Prostate gland (tissue), 2 donors: ENCODE data around the gene SIM1. TPM values are rescaled to one million over a fixed set of nuclear protein-coding genes. Genes with fewer than 3 reads are reported as not detected.

Experiments
- DNase-seq: peaks from one replicate; pipeline ENCODE4 v3.0.0-alpha.2; 2019; ENCODE audit warnings: low spot score
- H3K27ac ChIP-seq, 2 donors: fragments of 200-600 bp; sonication (generic); 2 replicates each; pipeline ENCODE4 v1.5.1; 2017 to 2019
- H3K27me3 ChIP-seq: fragments of 200-600 bp; sonication (generic); replicated peaks from 2 replicates; pipeline ENCODE4 v1.5.1; 2019; ENCODE audit not compliant: insufficient read depth
- H3K36me3 ChIP-seq, 2 donors: fragments of 200-600 bp; sonication (generic); 1 replicate in 1 of 2; 2 replicates in 1 of 2; pipeline versions ENCODE4 v1.5.1 to v1.8.1; 2017 to 2019
- H3K4me1 ChIP-seq: fragments of 200-600 bp; sonication (generic); replicated peaks from 2 replicates; pipeline ENCODE4 v1.5.1; 2019
- H3K4me3 ChIP-seq, 2 donors: fragments of 200-600 bp; sonication (generic); 2 replicates each; pipeline ENCODE4 v1.5.1; 2017 to 2019
- H3K9me3 ChIP-seq: fragments of 200-600 bp; sonication (generic); 2 replicates; pipeline ENCODE4 v1.5.1; 2017
- CTCF ChIP-seq, 4 experiments: fragments of 200-600 bp in 2 of 4; fragments of 450-650 bp in 2 of 4; sonication (generic) in 2 of 4; IDR thresholded peaks; 1 replicate in 3 of 4; 2 replicates in 1 of 4; pipeline ENCODE4 v1.5.1; 2016 to 2019; ENCODE audit warnings: antibody characterized with exemption in 4 of 4, mild to moderate bottlenecking in 2 of 4, moderate library complexity in 2 of 4
- POLR2A ChIP-seq: fragments of 450-650 bp; IDR thresholded peaks from one replicate; pipeline ENCODE4 v1.6.1; 2016; ENCODE audit warnings: antibody characterized with exemption, mild to moderate bottlenecking
- POLR2AphosphoS5 ChIP-seq: sonication (generic); formaldehyde crosslinking; IDR thresholded peaks from one replicate; pipeline ENCODE4 v1.6.1; 2017; ENCODE audit warnings: antibody characterized with exemption
- WGBS: methylation state at CpG from one replicate; pipeline ENCODE4 v1.1.5; 2018; 5-methylcytosine and 5-hydroxymethylcytosine counted together
- intact Hi-C: fragments of 100-400 bp; cut with DNase I; formaldehyde crosslinking; loops from one replicate; pipeline ENCODE4 v1.14.2; 2022
- total RNA-seq, 2 donors: library from RNA; depleted of rRNA; stranded (reverse); fragments of >200 nt; gene quantifications; one replicate each; pipeline ENCODE4 v1.1.0, GENCODE V29; 2016

The SIM1 gene
- total RNA-seq, 2 donors from 2014 or later: 0.85 TPM; not detected in 1

GRCh38 chr6:100379386-100379785 lies 85.3 kb downstream of the SIM1 start:
- intact Hi-C loops: no loop called here
- no peak for DNase-seq
- TF ChIP-seq POLR2A (no peak), CTCF (IDR thresholded peaks at IDR 0.05) (no peak), POLR2AphosphoS5 (no peak)
- Histone ChIP-seq H3K27ac (no peak overlapping the region), H3K36me3 (no peaks in the 10 kb centered on the region), H3K4me3 (no peak overlapping the region), H3K27me3 (no peaks in the 10 kb centered on the region), H3K4me1 (no peaks in the 10 kb centered on the region), H3K9me3 (no peaks in the 10 kb centered on the region)
- WGBS: 86% methylated on average over 3 of the region's 3 CpGs

GRCh38 chr6:100378576-100378975 lies 86.1 kb downstream of the SIM1 start:
- DNase-seq: no peak
- Histone ChIP-seq H3K4me3 (no peak overlapping the region), H3K27me3 (no peaks in the 10 kb centered on the region), H3K4me1 (no peaks in the 10 kb centered on the region), H3K27ac (no peak overlapping the region), H3K36me3 (no peaks in the 10 kb centered on the region), H3K9me3 (no peaks in the 10 kb centered on the region)
- intact Hi-C loops: no loop called here
- WGBS: 40% methylated on average over 2 of the region's 2 CpGs
- TF ChIP-seq POLR2A (no peak), POLR2AphosphoS5 (no peak), CTCF (IDR thresholded peaks at IDR 0.05) (no peak)

GRCh38 chr6:100376103-100376502 lies 88.6 kb downstream of the SIM1 start:
- intact Hi-C loops: no loop called here
- TF ChIP-seq POLR2AphosphoS5 (no peak), POLR2A (no peak), CTCF (IDR thresholded peaks at IDR 0.05) (no peak)

GRCh38 chr6:100372326-100373091 lies 92.2 kb downstream of the SIM1 start:
- no peak for DNase-seq
- Histone ChIP-seq H3K4me1 (no peaks in the 10 kb centered on the region), H3K4me3 (no peak overlapping the region), H3K27ac (no peak overlapping the region), H3K27me3 (no peaks in the 10 kb centered on the region), H3K36me3 (no peaks in the 10 kb centered on the region), H3K9me3 (no peaks in the 10 kb centered on the region)
- TF ChIP-seq POLR2A (no peak), CTCF (IDR thresholded peaks at IDR 0.05) (no peak), POLR2AphosphoS5 (no peak)
- 50% methylated on average over 11 of the region's 11 CpGs for WGBS
- intact Hi-C loops: no loop called here

More at GRCh38 chr6:100376103-100376502, 88.6 kb downstream of the SIM1 start:
- 18% methylated on average over 3 of the region's 3 CpGs for WGBS
- DNase-seq: no peak
- no peaks in the 10 kb centered on the region for H3K4me1 ChIP-seq
- no peaks in the 10 kb centered on the region for H3K27me3 ChIP-seq
- no peaks in the 10 kb centered on the region for H3K9me3 ChIP-seq
- H3K4me3 ChIP-seq: no peak overlapping the region
- no peak overlapping the region for H3K27ac ChIP-seq
- no peaks in the 10 kb centered on the region for H3K36me3 ChIP-seq

GRCh38 chr6:100371591-100371990 lies 93.1 kb downstream of the SIM1 start:
- H3K27ac ChIP-seq: no peak overlapping the region
- no peak overlapping the region for H3K4me3 ChIP-seq
- 93% methylated on average over 4 of the region's 4 CpGs for WGBS
- intact Hi-C loops: no loop called here
- H3K27me3 ChIP-seq: no peaks in the 10 kb centered on the region
- TF ChIP-seq CTCF (IDR thresholded peaks at IDR 0.05) (no peak), POLR2A (no peak), POLR2AphosphoS5 (no peak)
- H3K36me3 ChIP-seq: no peaks in the 10 kb centered on the region
- H3K9me3 ChIP-seq: no peaks in the 10 kb centered on the region
- no peaks in the 10 kb centered on the region for H3K4me1 ChIP-seq
- DNase-seq: no peak
